SH-SY5Y (cell line): ENCODE data around the gene NF1.

Experiments used
- GATA2 ChIP-seq: IDR thresholded peaks from 2 replicates; pipeline ENCODE4 v1.6.1; 2011; ENCODE audit warnings: mild to moderate bottlenecking, low read depth, low read length
- GATA3 ChIP-seq: IDR thresholded peaks from 2 replicates; pipeline ENCODE4 v1.6.1; 2011; ENCODE audit warnings: low read depth, mild to moderate bottlenecking, low read length, moderate library complexity

DNA sequence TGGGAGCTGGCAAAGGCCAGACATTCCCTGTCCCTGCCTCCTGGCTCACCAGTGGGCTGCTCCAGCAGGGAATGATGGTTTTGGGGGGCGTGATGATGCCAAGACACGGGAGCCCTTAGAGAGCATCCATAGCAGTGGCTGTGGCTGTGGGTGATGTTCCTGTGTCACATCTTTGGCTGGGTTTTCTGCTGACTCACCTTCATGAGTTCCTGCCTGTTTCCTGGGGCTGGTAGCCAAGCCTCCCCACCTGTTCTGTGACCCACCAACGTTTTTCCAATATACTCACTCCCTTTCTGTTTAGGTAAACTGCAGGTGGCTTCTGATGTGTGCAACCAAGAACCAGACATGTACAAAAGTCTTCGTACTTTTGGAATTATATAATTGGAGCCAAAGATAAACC lies 16.5 kb upstream of the NF1 start:
- TF ChIP-seq GATA2 (no peak), GATA3 (no peak)
